ENCODE results near the gene ALDH1L1.

The ALDH1L1 gene

GRCh38 chr3:126155280-126155640, 25.1 kb downstream of the ALDH1L1 start:
- TF ChIP-seq EZH2phosphoT487 (IDR thresholded peaks at IDR 0.05; ENCODE audit: low read length): no peak
- TF ChIP-seq CTCF (IDR thresholded peaks at IDR 0.05; ENCODE audit: low read length): no peak
- TF ChIP-seq EZH2 (optimal IDR thresholded peaks at IDR 0.05; ENCODE audit: low read depth, low read length): no peak
- no peaks in the 10 kb centered on the region for H4K20me1 ChIP-seq (ENCODE audit: insufficient read depth, low read length)

GRCh38 chr3:126154391-126155279, 25.8 kb downstream of the ALDH1L1 start:
- no peak overlapping the region for H3K4me3 ChIP-seq (ENCODE audit: low read length)
- no peaks in the 10 kb centered on the region for H3K36me3 ChIP-seq (replicated peaks; ENCODE audit: insufficient read depth, low read length)
- H3K27ac ChIP-seq (ENCODE audit: low read length): no peak overlapping the region
- TF ChIP-seq CTCF (IDR thresholded peaks at IDR 0.05; ENCODE audit: low read length) (no peak), EZH2 (optimal IDR thresholded peaks at IDR 0.05; ENCODE audit: low read depth, low read length) (no peak), EZH2phosphoT487 (IDR thresholded peaks at IDR 0.05; ENCODE audit: low read length) (no peak)
- no peak overlapping the region for H3K9ac ChIP-seq (ENCODE audit: low read length)
- no peaks in the 10 kb centered on the region for H3K79me2 ChIP-seq (ENCODE audit: low read length)
- H3K9me2 ChIP-seq (replicated peaks; ENCODE audit: insufficient read depth, low read length): no peaks in the 10 kb centered on the region
- H3K4me2 ChIP-seq (ENCODE audit: low read depth, low read length): no peak overlapping the region
- no peaks in the 10 kb centered on the region for H3K27me3 ChIP-seq (replicated peaks; ENCODE audit: insufficient read depth, low read length)
- no peak for DNase-seq
- no peaks in the 10 kb centered on the region for H3K9me3 ChIP-seq (replicated peaks; ENCODE audit: insufficient read depth, low read length)
- H2AFZ ChIP-seq (ENCODE audit: low read length): no peak overlapping the region
- H3F3A ChIP-seq (ENCODE audit: insufficient read depth, low read length): no peaks in the 10 kb centered on the region
- H4K20me1 ChIP-seq (ENCODE audit: insufficient read depth, low read length): no peaks in the 10 kb centered on the region
- H3K4me1 ChIP-seq (ENCODE audit: low read length): no peaks in the 10 kb centered on the region

More at GRCh38 chr3:126155280-126155640, 25.1 kb downstream of the ALDH1L1 start:
- no peaks in the 10 kb centered on the region for H3K4me1 ChIP-seq (ENCODE audit: low read length)
- H3K9ac ChIP-seq (ENCODE audit: low read length): no peak overlapping the region
- H2AFZ ChIP-seq (ENCODE audit: low read length): no peak overlapping the region
- H3K27me3 ChIP-seq (replicated peaks; ENCODE audit: insufficient read depth, low read length): no peaks in the 10 kb centered on the region
- H3K79me2 ChIP-seq (ENCODE audit: low read length): no peaks in the 10 kb centered on the region
- no peaks in the 10 kb centered on the region for H3F3A ChIP-seq (ENCODE audit: insufficient read depth, low read length)
- H3K27ac ChIP-seq (ENCODE audit: low read length): no peak overlapping the region
- no peak for DNase-seq
- no peaks in the 10 kb centered on the region for H3K36me3 ChIP-seq (replicated peaks; ENCODE audit: insufficient read depth, low read length)
- no peaks in the 10 kb centered on the region for H3K9me2 ChIP-seq (replicated peaks; ENCODE audit: insufficient read depth, low read length)
- H3K4me3 ChIP-seq (ENCODE audit: low read length): no peak overlapping the region
- H3K9me3 ChIP-seq (replicated peaks; ENCODE audit: insufficient read depth, low read length): no peaks in the 10 kb centered on the region
- H3K4me2 ChIP-seq (ENCODE audit: low read depth, low read length): no peak overlapping the region

- no peaks in the 10 kb centered on the region for H3K4me1 ChIP-seq (ENCODE audit: low read length)
- no peaks in the 10 kb centered on the region for H3K36me3 ChIP-seq (replicated peaks; ENCODE audit: insufficient read depth, low read length)
- no peak overlapping the region for H3K9ac ChIP-seq (ENCODE audit: low read length)
- no peak overlapping the region for H3K4me3 ChIP-seq (ENCODE audit: low read length)
- H3K4me2 ChIP-seq (ENCODE audit: low read depth, low read length): no peak overlapping the region
- H3K27ac ChIP-seq (ENCODE audit: low read length): no peak overlapping the region
- no peaks in the 10 kb centered on the region for H3K27me3 ChIP-seq (replicated peaks; ENCODE audit: insufficient read depth, low read length)
- no peak for DNase-seq
- no peaks in the 10 kb centered on the region for H3F3A ChIP-seq (ENCODE audit: insufficient read depth, low read length)
- H2AFZ ChIP-seq (ENCODE audit: low read length): no peak overlapping the region
- no peaks in the 10 kb centered on the region for H3K9me3 ChIP-seq (replicated peaks; ENCODE audit: insufficient read depth, low read length)
- H3K79me2 ChIP-seq (ENCODE audit: low read length): no peaks in the 10 kb centered on the region
- no peaks in the 10 kb centered on the region for H3K9me2 ChIP-seq (replicated peaks; ENCODE audit: insufficient read depth, low read length)
- H4K20me1 ChIP-seq (ENCODE audit: insufficient read depth, low read length): no peaks in the 10 kb centered on the region
- TF ChIP-seq EZH2 (optimal IDR thresholded peaks at IDR 0.05; ENCODE audit: low read depth, low read length) (no peak), CTCF (IDR thresholded peaks at IDR 0.05; ENCODE audit: low read length) (no peak), EZH2phosphoT487 (IDR thresholded peaks at IDR 0.05; ENCODE audit: low read length) (no peak)
Measured at GRCh38 chr3:126153695-126154360, 26.6 kb downstream of the ALDH1L1 start.
